PC-3 (cell line): ENCODE data around the gene PREP.

Source experiments
- CTCF ChIP-seq: fragments of 300-600 bp; sonication (generic); conservative IDR thresholded peaks from 2 replicates; pipeline ENCODE4 v1.5.1; 2017; ENCODE audit warnings: antibody characterized with exemption, low read depth, mild to moderate bottlenecking, low read length
- EZH2phosphoT487 ChIP-seq: fragments of 300-600 bp; sonication (generic); IDR thresholded peaks from 2 replicates; pipeline ENCODE4 v1.6.1; 2018; ENCODE audit warnings: mild to moderate bottlenecking, antibody characterized with exemption, low read length, borderline replicate concordance

GRCh38 chr6:105330913-105331312, 72.0 kb downstream of the PREP start:
- TF ChIP-seq CTCF (no peak), EZH2phosphoT487 (no peak)
